ENCODE measurements around the gene PNPLA7. TPM values are rescaled to one million over a fixed set of nuclear protein-coding genes. Genes with fewer than 3 reads are reported as not detected.
"Not testable (repeated sequence)": the region's sequence is repeated elsewhere in the genome, so short reads cannot be mapped to it uniquely, and the experiment has no call there.

PNPLA7 gene
- total RNA-seq, 1 donor from 2014 or later, result 0.79 TPM

GRCh38 chr9:137543237-137543963 is 6.8 kb downstream of the PNPLA7 start:
- DNase-seq (ENCODE audit: low read depth in 2 of 2), result no peak

- DNase-seq (ENCODE audit: low read depth in 2 of 2), result no peak
Measured at GRCh38 chr9:137542486-137542885, 7.7 kb downstream of the PNPLA7 start.

- no peak for DNase-seq (ENCODE audit: low read depth in 2 of 2)
Measured at GRCh38 chr9:137540536-137540935, 9.7 kb downstream of the PNPLA7 start.

- no peak for DNase-seq (ENCODE audit: low read depth in 2 of 2)
Measured at GRCh38 chr9:137538058-137538457, 12.1 kb downstream of the PNPLA7 start.

GRCh38 chr9:137536594-137537131 is 13.5 kb downstream of the PNPLA7 start:
- not testable (repeated sequence) for DNase-seq (ENCODE audit: low read depth in 2 of 2)

GRCh38 chr9:137535120-137535428 is 15.1 kb downstream of the PNPLA7 start:
- DNase-seq (ENCODE audit: low read depth in 2 of 2), result no peak

GRCh38 chr9:137534256-137535119 is 15.7 kb downstream of the PNPLA7 start:
- peak; percentile 65 to 82 for DNase-seq (ENCODE audit: low read depth in 2 of 2)

- not testable (repeated sequence) for DNase-seq (ENCODE audit: low read depth in 2 of 2)
Measured at GRCh38 chr9:137532891-137533468, 17.2 kb downstream of the PNPLA7 start.

GRCh38 chr9:137531099-137531765 is 19.0 kb downstream of the PNPLA7 start:
- DNase-seq (ENCODE audit: low read depth in 2 of 2), result no peak

GRCh38 chr9:137530331-137530730 is 19.9 kb downstream of the PNPLA7 start:
- DNase-seq (ENCODE audit: low read depth in 2 of 2), result no peak

- DNase-seq (ENCODE audit: low read depth in 2 of 2), result no peak
Measured at GRCh38 chr9:137524981-137525317, 25.3 kb downstream of the PNPLA7 start.

- no peak for DNase-seq (ENCODE audit: low read depth in 2 of 2)
Measured at GRCh38 chr9:137524161-137524980, 25.8 kb downstream of the PNPLA7 start.

- no peak for DNase-seq (ENCODE audit: low read depth in 2 of 2)
Measured at GRCh38 chr9:137522746-137523455, 27.3 kb downstream of the PNPLA7 start.

GRCh38 chr9:137521405-137521985 is 28.7 kb downstream of the PNPLA7 start:
- DNase-seq (ENCODE audit: low read depth in 2 of 2), result no peak

- no peak for DNase-seq (ENCODE audit: low read depth in 2 of 2)
Measured at GRCh38 chr9:137520614-137521404, 29.4 kb downstream of the PNPLA7 start.

- DNase-seq (ENCODE audit: low read depth in 2 of 2), result no peak
Measured at GRCh38 chr9:137519553-137519952, 30.6 kb downstream of the PNPLA7 start.

GRCh38 chr9:137518661-137519459 is 31.3 kb downstream of the PNPLA7 start:
- not testable (repeated sequence) for DNase-seq (ENCODE audit: low read depth in 2 of 2)

Measured in lung microvascular endothelial cell (primary cell).